CD14-positive monocyte (primary cell): ENCODE data around the gene HDGFL3. TPM values are rescaled to one million over a fixed set of nuclear protein-coding genes. Genes with fewer than 3 reads are reported as not detected.

Experiments
- DNase-seq, 3 donors: peaks; one replicate each; pipeline ENCODE4 v3.0.0-alpha.2; 2011 to 2022
- H2AFZ ChIP-seq: 2 replicates; pipeline ENCODE4 v1.6.0; 2012; ENCODE audit warnings: mild to moderate bottlenecking, low read depth, low read length, inconsistent platforms; ENCODE audit not compliant: insufficient read depth, poor library complexity, severe bottlenecking
- H3K27ac ChIP-seq, 2 donors: 1 replicate in 1 of 2; 2 replicates in 1 of 2; pipeline ENCODE4 v1.5.1; 2012 to 2013; ENCODE audit warnings: low read length in 2 of 2, control low read depth in 1 of 2, inconsistent platforms in 1 of 2, low read depth in 1 of 2, mild to moderate bottlenecking in 1 of 2
- H3K27me3 ChIP-seq, 2 donors: one replicate each; pipeline versions ENCODE4 v1.6.0 to v1.6.1; 2011 to 2013; ENCODE audit warnings: low read length in 2 of 2; ENCODE audit not compliant: control insufficient read depth in 2 of 2, insufficient read depth in 2 of 2
- H3K36me3 ChIP-seq, 2 donors: replicated peaks in 1 of 2; 1 replicate in 1 of 2; 2 replicates in 1 of 2; pipeline versions ENCODE4 v1.5.1 to v1.6.1; 2012 to 2013; ENCODE audit warnings: low read length in 2 of 2, control low read depth in 1 of 2, inconsistent platforms in 1 of 2, mild to moderate bottlenecking in 1 of 2; ENCODE audit not compliant: insufficient read depth in 2 of 2, control insufficient read depth in 1 of 2
- H3K4me1 ChIP-seq, 2 donors: 1 replicate in 1 of 2; 2 replicates in 1 of 2; pipeline versions ENCODE4 v1.5.1 to v1.6.1; 2012 to 2013; ENCODE audit warnings: low read length in 2 of 2, control low read depth in 1 of 2, inconsistent platforms in 1 of 2, mild to moderate bottlenecking in 1 of 2, moderate library complexity in 1 of 2; ENCODE audit not compliant: insufficient read depth in 2 of 2, control insufficient read depth in 1 of 2
- H3K4me2 ChIP-seq: replicated peaks from 2 replicates; pipeline ENCODE3; 2012; ENCODE audit warnings: low read length, moderate library complexity, mild to moderate bottlenecking; ENCODE audit not compliant: poor library complexity, severe bottlenecking; ENCODE audit errors: extremely low read depth
- H3K4me3 ChIP-seq, 3 experiments: fragments of 200-600 bp in 1 of 3; sonication (generic) in 1 of 3; replicated peaks in 1 of 3; 1 replicate in 2 of 3; 2 replicates in 1 of 3; pipeline ENCODE4 v1.5.1; 2011 to 2013; ENCODE audit warnings: low read length in 3 of 3, mild to moderate bottlenecking in 3 of 3, control low read depth in 2 of 3, low read depth in 2 of 3, inconsistent platforms in 1 of 3, moderate library complexity in 1 of 3
- H3K79me2 ChIP-seq: 2 replicates; pipeline ENCODE4 v1.6.0; 2012; ENCODE audit warnings: mild to moderate bottlenecking, control low read depth, inconsistent platforms, low read length, moderate library complexity; ENCODE audit not compliant: insufficient read depth
- H3K9ac ChIP-seq: 2 replicates; pipeline ENCODE4 v1.6.0; 2017; ENCODE audit warnings: low read length, mild to moderate bottlenecking; ENCODE audit not compliant: insufficient read depth, poor library complexity, severe bottlenecking
- H3K9me3 ChIP-seq, 2 donors: replicated peaks in 1 of 2; 1 replicate in 1 of 2; 2 replicates in 1 of 2; pipeline versions ENCODE4 v1.5.1 to v1.6.1; 2012 to 2013; ENCODE audit warnings: low read length in 2 of 2, control low read depth in 1 of 2; ENCODE audit not compliant: control insufficient read depth in 1 of 2, insufficient read depth in 1 of 2
- H4K20me1 ChIP-seq: 2 replicates; pipeline ENCODE4 v1.6.0; 2012; ENCODE audit warnings: mild to moderate bottlenecking, low read length, control low read depth, moderate library complexity; ENCODE audit not compliant: insufficient read depth
- H3K27ac Mint-ChIP-seq, 7 donors: one replicate each; pipeline ENCODE4 v1.8.0; 2020; ENCODE audit warnings: mild to moderate bottlenecking in 7 of 7, mixed read lengths in 7 of 7, moderate library complexity in 6 of 7, inconsistent platforms in 2 of 7
- H3K27me3 Mint-ChIP-seq, 3 donors: one replicate each; pipeline ENCODE4 v1.8.0; 2021 to 2022; ENCODE audit warnings: low read depth in 3 of 3, mild to moderate bottlenecking in 3 of 3, mixed read lengths in 3 of 3, moderate library complexity in 3 of 3, inconsistent platforms in 1 of 3
- H3K36me3 Mint-ChIP-seq, 2 donors: one replicate each; pipeline ENCODE4 v1.8.0; 2020; ENCODE audit warnings: mixed read lengths in 2 of 2, inconsistent platforms in 1 of 2, mild to moderate bottlenecking in 1 of 2
- H3K4me1 Mint-ChIP-seq: one replicate; pipeline ENCODE4 v1.8.0; 2020; ENCODE audit warnings: mild to moderate bottlenecking, mixed read lengths
- H3K4me3 Mint-ChIP-seq, 2 donors: one replicate each; pipeline ENCODE4 v1.8.0; 2020; ENCODE audit warnings: mild to moderate bottlenecking in 2 of 2, mixed read lengths in 2 of 2, moderate library complexity in 1 of 2
- H3K9me3 Mint-ChIP-seq, 7 donors: one replicate each; pipeline ENCODE4 v1.8.0; 2020 to 2022; ENCODE audit warnings: mixed read lengths in 7 of 7, mild to moderate bottlenecking in 6 of 7, moderate library complexity in 6 of 7, inconsistent platforms in 2 of 7
- CTCF ChIP-seq: fragments of 200-600 bp; IDR thresholded peaks from one replicate; pipeline ENCODE4 v1.8.0; 2022; ENCODE audit warnings: antibody characterized with exemption, mild to moderate bottlenecking
- WGBS: methylation state at CpG from one replicate; pipeline ENCODE4 v1.1.5; 2013; ENCODE audit warnings: missing lambda C conversion rate; ENCODE audit not compliant: insufficient coverage; 5-methylcytosine and 5-hydroxymethylcytosine counted together
- intact Hi-C, 2 donors: fragments of 100-400 bp; cut with micrococcal nuclease; formaldehyde crosslinking; loops; one replicate each; pipeline versions ENCODE4 v1.15.0 to v1.15.1; 2023
- polyA plus RNA-seq, 3 donors: library from polyadenylated mRNA; depleted of rRNA in 1 of 3; unstranded in 2 of 3; stranded (reverse) in 1 of 3; fragments of 300-500 nt in 2 of 3; fragments of >200 nt in 1 of 3; fragmentation: Illumina TruSeq in 2 of 3; gene quantifications; 1 replicate in 2 of 3; 2 replicates in 1 of 3; pipeline ENCODE4 v1.2.3, GENCODE V29; 2012 to 2021

HDGFL3 gene
- polyA plus RNA-seq, 3 donors: 0.35 to 1.1 (median 0.69) TPM

- intact Hi-C loops: no loop called here
- no peaks in the 10 kb centered on the region for H3K36me3 ChIP-seq
- peaks cover 34 to 45% of the 10 kb centered on the region in 2 donors for H3K4me1 ChIP-seq
- DNase-seq: no peak
- H3K27me3 ChIP-seq: peaks cover 0 to 4% of the 10 kb centered on the region in 2 donors
- Mint-ChIP-seq H3K36me3 (peaks cover 0 to 6% of the 10 kb centered on the region in 2 donors), H3K4me1 (peaks cover 52% of the 10 kb centered on the region), H3K4me3 (no peak overlapping the region), H3K9me3 (peaks cover 0 to 5% (median 0%) of the 10 kb centered on the region in 7 donors), H3K27ac (peak overlapping the region in 2 of 7 donors; percentile 26 to 36), H3K27me3 (peaks cover 8 to 31% (median 10%) of the 10 kb centered on the region in 3 donors)
- no peak overlapping the region for H3K4me2 ChIP-seq
- H3K4me3 ChIP-seq: no peak overlapping the region
- no peak for TF ChIP-seq CTCF
- H3K9me3 ChIP-seq: no peaks in the 10 kb centered on the region
- H3K79me2 ChIP-seq: peaks cover 12% of the 10 kb centered on the region
- no peak overlapping the region for H3K27ac ChIP-seq
- H2AFZ ChIP-seq: no peak overlapping the region
- peaks cover 5% of the 10 kb centered on the region for H4K20me1 ChIP-seq
- H3K9ac ChIP-seq: no peak overlapping the region
- 100% methylated on average over 4 of the region's 4 CpGs for WGBS
These were observed 103.5 kb downstream of the HDGFL3 start for GRCh38 chr15:83104141-83104540.

- Histone ChIP-seq H3K36me3 (no peaks in the 10 kb centered on the region), H3K4me3 (no peak overlapping the region), H3K9me3 (peaks cover 2 to 7% of the 10 kb centered on the region in 2 donors), H3K9ac (no peak overlapping the region), H3K4me2 (no peak overlapping the region), H3K79me2 (no peaks in the 10 kb centered on the region), H3K27me3 (peaks cover 0 to 4% of the 10 kb centered on the region in 2 donors), H3K4me1 (peaks cover 28 to 36% of the 10 kb centered on the region in 2 donors), H2AFZ (no peak overlapping the region), H4K20me1 (no peaks in the 10 kb centered on the region), H3K27ac (no peak overlapping the region)
- intact Hi-C loops: no loop called here
- TF ChIP-seq CTCF: no peak
- no peak for DNase-seq
- Mint-ChIP-seq H3K27ac (peak overlapping the region in 1 of 7 donors; percentile 55), H3K4me3 (no peak overlapping the region), H3K4me1 (peaks cover 44% of the 10 kb centered on the region), H3K27me3 (peaks cover 9 to 31% (median 10%) of the 10 kb centered on the region in 3 donors), H3K36me3 (peaks cover 0 to 8% of the 10 kb centered on the region in 2 donors), H3K9me3 (peaks cover 3 to 16% (median 8%) of the 10 kb centered on the region in 7 donors)
- 100% methylated on average over 2 of the region's 2 CpGs for WGBS
These were observed 105.3 kb downstream of the HDGFL3 start for GRCh38 chr15:83102346-83102745.
